ENCODE data around the gene SHD.

Gene SHD

GRCh38 chr19:4304538-4305256 is 25.6 kb downstream of the SHD start, which contains the start of gene FSD1:
TSS of gene FSD1 (plus strand) at chr19:4304598. CDS start at chr19:4304747, 149 bp downstream.
- H3K27ac ChIP-seq: no peak within 1 kb of the TSS

GRCh38 chr19:4305257-4305612 is 26.2 kb downstream of the SHD start:
- H3K9ac ChIP-seq: no peak overlapping the region
- H3K4me1 ChIP-seq: no peaks in the 10 kb centered on the region
- no peaks in the 10 kb centered on the region for H3K79me2 ChIP-seq
- H3K27me3 ChIP-seq (ENCODE audit: control insufficient read depth, insufficient read depth, low read length): no peaks in the 10 kb centered on the region
- TF ChIP-seq, protein P1, sequence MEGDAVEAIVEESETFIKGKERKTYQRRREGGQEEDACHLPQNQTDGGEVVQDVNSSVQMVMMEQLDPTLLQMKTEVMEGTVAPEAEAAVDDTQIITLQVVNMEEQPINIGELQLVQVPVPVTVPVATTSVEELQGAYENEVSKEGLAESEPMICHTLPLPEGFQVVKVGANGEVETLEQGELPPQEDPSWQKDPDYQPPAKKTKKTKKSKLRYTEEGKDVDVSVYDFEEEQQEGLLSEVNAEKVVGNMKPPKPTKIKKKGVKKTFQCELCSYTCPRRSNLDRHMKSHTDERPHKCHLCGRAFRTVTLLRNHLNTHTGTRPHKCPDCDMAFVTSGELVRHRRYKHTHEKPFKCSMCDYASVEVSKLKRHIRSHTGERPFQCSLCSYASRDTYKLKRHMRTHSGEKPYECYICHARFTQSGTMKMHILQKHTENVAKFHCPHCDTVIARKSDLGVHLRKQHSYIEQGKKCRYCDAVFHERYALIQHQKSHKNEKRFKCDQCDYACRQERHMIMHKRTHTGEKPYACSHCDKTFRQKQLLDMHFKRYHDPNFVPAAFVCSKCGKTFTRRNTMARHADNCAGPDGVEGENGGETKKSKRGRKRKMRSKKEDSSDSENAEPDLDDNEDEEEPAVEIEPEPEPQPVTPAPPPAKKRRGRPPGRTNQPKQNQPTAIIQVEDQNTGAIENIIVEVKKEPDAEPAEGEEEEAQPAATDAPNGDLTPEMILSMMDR (IDR thresholded peaks at IDR 0.05): no peak
- H3K4me3 ChIP-seq (ENCODE audit: low read depth, low read length): no peak overlapping the region
- no peak overlapping the region for H2AFZ ChIP-seq
- no peaks in the 10 kb centered on the region for H3K9me3 ChIP-seq (ENCODE audit: control insufficient read depth, low read length)
- H3K36me3 ChIP-seq (ENCODE audit: control insufficient read depth, insufficient read depth, low read length): no peaks in the 10 kb centered on the region
- no peak overlapping the region for H3K27ac ChIP-seq
- H3K4me2 ChIP-seq (ENCODE audit: low read length): no peak overlapping the region

More at GRCh38 chr19:4304538-4305256, 25.6 kb downstream of the SHD start, which contains the start of gene FSD1:
- Histone ChIP-seq H3K79me2 (no peaks in the 10 kb centered on the region), H3K9me3 (ENCODE audit: control insufficient read depth, low read length) (no peaks in the 10 kb centered on the region), H3K9ac (no peak within 1 kb of the TSS), H3K4me1 (no peaks in the 10 kb centered on the region), H2AFZ (no peak within 1 kb of the TSS), H3K4me3 (ENCODE audit: low read depth, low read length) (no peak within 1 kb of the TSS), H3K4me2 (ENCODE audit: low read length) (no peak within 1 kb of the TSS), H3K27me3 (ENCODE audit: control insufficient read depth, insufficient read depth, low read length) (no peaks in the 10 kb centered on the region), H3K36me3 (ENCODE audit: control insufficient read depth, insufficient read depth, low read length) (no peaks in the 10 kb centered on the region)
- TF ChIP-seq, protein P1 (IDR thresholded peaks at IDR 0.05): no peak

- H3K9me3 ChIP-seq (ENCODE audit: control insufficient read depth, low read length): no peaks in the 10 kb centered on the region
- no peaks in the 10 kb centered on the region for H3K36me3 ChIP-seq (ENCODE audit: control insufficient read depth, insufficient read depth, low read length)
- H3K27ac ChIP-seq: no peak overlapping the region
- no peak overlapping the region for H3K9ac ChIP-seq
- no peak overlapping the region for H3K4me3 ChIP-seq (ENCODE audit: low read depth, low read length)
- no peaks in the 10 kb centered on the region for H3K79me2 ChIP-seq
- TF ChIP-seq, protein P1 (IDR thresholded peaks at IDR 0.05): no peak
- no peaks in the 10 kb centered on the region for H3K4me1 ChIP-seq
- no peak overlapping the region for H2AFZ ChIP-seq
- H3K4me2 ChIP-seq (ENCODE audit: low read length): no peak overlapping the region
- no peaks in the 10 kb centered on the region for H3K27me3 ChIP-seq (ENCODE audit: control insufficient read depth, insufficient read depth, low read length)
These were observed 26.6 kb downstream of the SHD start for GRCh38 chr19:4305659-4306058.

DNA sequence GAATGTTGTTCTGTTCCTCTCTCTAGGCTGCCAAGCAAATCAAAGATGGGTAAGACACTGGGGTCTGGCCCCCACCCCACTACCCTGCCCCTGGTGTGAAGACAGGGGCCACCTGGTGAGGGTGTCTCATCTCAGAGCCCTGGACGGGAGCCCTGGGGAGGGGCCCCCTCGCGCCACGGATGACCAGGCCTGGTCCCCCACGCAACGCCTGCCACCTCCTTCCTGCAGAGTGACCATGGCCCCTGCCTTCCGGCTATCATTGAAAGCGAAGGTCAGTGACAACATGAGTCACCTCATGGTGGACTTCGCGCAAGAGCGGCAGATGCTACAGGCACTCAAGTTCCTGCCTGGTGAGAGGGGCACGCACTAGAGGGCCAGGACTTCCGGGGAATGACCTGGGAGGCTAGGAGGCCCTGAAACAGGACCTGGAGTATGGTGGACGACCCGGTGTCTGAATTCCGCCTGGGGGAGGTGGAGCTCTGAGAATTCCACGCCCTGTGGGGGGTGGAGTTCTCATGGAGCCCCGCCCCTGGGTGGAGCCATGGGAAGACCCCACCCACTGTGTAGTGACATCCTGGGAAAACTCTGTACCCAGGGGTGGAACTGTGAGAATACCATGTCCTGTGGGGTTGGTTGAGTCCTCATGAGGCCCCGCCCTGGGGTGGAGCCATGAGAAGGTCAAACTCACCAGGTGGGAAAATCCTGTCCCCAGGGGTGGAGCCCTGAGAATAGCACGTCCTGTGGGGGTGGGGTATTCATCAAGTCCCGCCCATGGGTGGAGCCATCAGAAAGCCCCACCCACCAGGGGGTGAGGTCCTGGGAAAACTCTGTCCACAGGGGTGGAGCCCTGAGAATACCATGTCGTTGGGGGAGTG is 31.4 kb downstream of the SHD start:
- no peaks in the 10 kb centered on the region for H3K36me3 ChIP-seq (ENCODE audit: control insufficient read depth, insufficient read depth, low read length)
- H3K79me2 ChIP-seq: no peaks in the 10 kb centered on the region
- no peaks in the 10 kb centered on the region for H3K9me3 ChIP-seq (ENCODE audit: control insufficient read depth, low read length)
- TF ChIP-seq, protein P1 (IDR thresholded peaks at IDR 0.05): no peak
- H3K9ac ChIP-seq: no peak overlapping the region
- H3K4me3 ChIP-seq (ENCODE audit: low read depth, low read length): no peak overlapping the region
- no peak overlapping the region for H3K4me2 ChIP-seq (ENCODE audit: low read length)
- no peak overlapping the region for H3K27ac ChIP-seq
- no peaks in the 10 kb centered on the region for H3K27me3 ChIP-seq (ENCODE audit: control insufficient read depth, insufficient read depth, low read length)
- H2AFZ ChIP-seq: no peak overlapping the region
- no peaks in the 10 kb centered on the region for H3K4me1 ChIP-seq
